Gastroesophageal sphincter (tissue), 3 donors: ENCODE data around the gene RANBP17.

ENCODE experiments used
- CTCF ChIP-seq, 4 experiments: fragments of 200-600 bp in 2 of 4; fragments of 450-650 bp in 2 of 4; sonication (generic) in 1 of 4; IDR thresholded peaks; one replicate each; pipeline ENCODE4 v1.5.1; 2017 to 2019; ENCODE audit warnings: antibody characterized with exemption in 4 of 4, mild to moderate bottlenecking in 2 of 4, moderate library complexity in 2 of 4
- POLR2A ChIP-seq, 2 donors: fragments of 450-650 bp; IDR thresholded peaks; one replicate each; pipeline ENCODE4 v1.6.1; 2017; ENCODE audit warnings: antibody characterized with exemption in 2 of 2, mild to moderate bottlenecking in 2 of 2, moderate library complexity in 1 of 2
- POLR2AphosphoS5 ChIP-seq: sonication (generic); formaldehyde crosslinking; IDR thresholded peaks from one replicate; pipeline ENCODE4 v1.6.1; 2017; ENCODE audit warnings: antibody characterized with exemption

GRCh38 chr5:170937914-170938313, 76.1 kb downstream of the RANBP17 start:
- TF ChIP-seq POLR2A (IDR thresholded peaks at IDR 0.05) (no peak), CTCF (IDR thresholded peaks at IDR 0.05) (no peak), POLR2AphosphoS5 (no peak)
